ENCODE results near the gene GALNT10.
A peak's percentile ranks its signal among the peaks of the same experiment; 100 is the strongest.

The GALNT10 gene

GRCh38 chr5:154210163-154210562 lies 19.6 kb downstream of the GALNT10 start:
- Mint-ChIP-seq H3K4me3 (no peak overlapping the region), H3K9me3 (no peaks in the 10 kb centered on the region), H3K27ac (no peak overlapping the region), H3K27me3 (ENCODE audit: low read depth) (peaks cover 7% of the 10 kb centered on the region), H3K4me1 (peaks cover 7% of the 10 kb centered on the region), H3K36me3 (ENCODE audit: low read depth) (peaks cover 15% of the 10 kb centered on the region)
- TF ChIP-seq CTCF (IDR thresholded peaks at IDR 0.05; ENCODE audit: unreplicated experiment in 3 of 3): no peak

- TF ChIP-seq CTCF (IDR thresholded peaks at IDR 0.05; ENCODE audit: unreplicated experiment in 3 of 3): no peak
- no peak overlapping the region for H3K4me3 Mint-ChIP-seq
- H3K27ac Mint-ChIP-seq: no peak overlapping the region
- H3K36me3 Mint-ChIP-seq (ENCODE audit: low read depth): peaks cover 11% of the 10 kb centered on the region
- H3K4me1 Mint-ChIP-seq: peaks cover 16% of the 10 kb centered on the region
- H3K27me3 Mint-ChIP-seq (ENCODE audit: low read depth): no peaks in the 10 kb centered on the region
- H3K9me3 Mint-ChIP-seq: no peaks in the 10 kb centered on the region
Measured at GRCh38 chr5:154211641-154212390, 21.3 kb downstream of the GALNT10 start.

- H3K4me3 Mint-ChIP-seq: no peak overlapping the region
- no peaks in the 10 kb centered on the region for H3K27me3 Mint-ChIP-seq (ENCODE audit: low read depth)
- H3K27ac Mint-ChIP-seq: no peak overlapping the region
- peaks cover 26% of the 10 kb centered on the region for H3K4me1 Mint-ChIP-seq
- H3K36me3 Mint-ChIP-seq (ENCODE audit: low read depth): peaks cover 8% of the 10 kb centered on the region
- no peaks in the 10 kb centered on the region for H3K9me3 Mint-ChIP-seq
- no peak for TF ChIP-seq CTCF (IDR thresholded peaks at IDR 0.05; ENCODE audit: unreplicated experiment in 3 of 3)
Measured at GRCh38 chr5:154213592-154213991, 23.1 kb downstream of the GALNT10 start.

- H3K36me3 Mint-ChIP-seq (ENCODE audit: low read depth): peaks cover 6% of the 10 kb centered on the region
- no peak overlapping the region for H3K4me3 Mint-ChIP-seq
- TF ChIP-seq CTCF (IDR thresholded peaks at IDR 0.05; ENCODE audit: unreplicated experiment in 3 of 3): no peak
- no peaks in the 10 kb centered on the region for H3K9me3 Mint-ChIP-seq
- H3K4me1 Mint-ChIP-seq: peaks cover 26% of the 10 kb centered on the region
- H3K27me3 Mint-ChIP-seq (ENCODE audit: low read depth): no peaks in the 10 kb centered on the region
- peak overlapping the region in 2 of 3 experiments; percentile 31 for H3K27ac Mint-ChIP-seq
Measured at GRCh38 chr5:154214371-154215106, 24.0 kb downstream of the GALNT10 start.

- Mint-ChIP-seq H3K4me1 (peaks cover 33% of the 10 kb centered on the region), H3K9me3 (no peaks in the 10 kb centered on the region), H3K27ac (peak overlapping the region in 1 of 3 experiments; percentile 3), H3K4me3 (no peak overlapping the region), H3K36me3 (ENCODE audit: low read depth) (no peaks in the 10 kb centered on the region), H3K27me3 (ENCODE audit: low read depth) (no peaks in the 10 kb centered on the region)
- no peak for TF ChIP-seq CTCF (IDR thresholded peaks at IDR 0.05; ENCODE audit: unreplicated experiment in 3 of 3)
Measured at GRCh38 chr5:154215571-154216325, 25.2 kb downstream of the GALNT10 start.
